IMR-90 (cell line): Measurements from ENCODE around the gene YES1. TPM values are rescaled to one million over a fixed set of nuclear protein-coding genes. Genes with fewer than 3 reads are reported as not detected.

Source experiments
- ATAC-seq: fragments of 200-7000 bp; cut with Tn5 transposase; 2 replicates; pipeline ENCODE4 v1.9.1; 2020; ENCODE audit warnings: low read depth, mild to moderate bottlenecking, moderate library complexity
- BruUV-seq: library from RNA; stranded (reverse); fragments of 400-500 nt; replicated peaks from 2 replicates; lab custom pipeline; 2021; lab: Mats Ljungman, UMichigan
- CTCF ChIA-PET: fragments of 300-600 bp; formaldehyde crosslinking; extraction: SDS; loops from one replicate; lab custom pipeline; 2021; ENCODE audit warnings: antibody characterized with exemption; lab: Yijun Ruan, JAX
- POLR2A ChIA-PET: fragments of 300-600 bp; sonication (Branson Sonifier 250); formaldehyde crosslinking; loops from one replicate; lab custom pipeline; 2022; ENCODE audit warnings: antibody characterized with exemption; ENCODE audit not compliant: unreplicated experiment; lab: Charles Lee
- DNase-seq: peaks from one replicate; pipeline ENCODE4 v3.0.0; 2013
- H2AFZ ChIP-seq: replicated peaks from 2 replicates; pipeline ENCODE3; 2013; ENCODE audit warnings: low read length, mild to moderate bottlenecking; ENCODE audit not compliant: poor library complexity
- H2AK5ac ChIP-seq: 2 replicates; pipeline ENCODE4 v1.6.1; 2013; ENCODE audit warnings: low read depth, low read length, inconsistent platforms
- H2AK9ac ChIP-seq: replicated peaks from 2 replicates; pipeline ENCODE3; 2013; ENCODE audit warnings: mild to moderate bottlenecking, low read depth, low read length, moderate library complexity; ENCODE audit not compliant: poor library complexity
- H2BK120ac ChIP-seq: 2 replicates; pipeline ENCODE4 v1.6.1; 2013; ENCODE audit warnings: low read depth, low read length, inconsistent platforms
- H2BK15ac ChIP-seq: 3 replicates; pipeline ENCODE4 v1.6.1; 2013; ENCODE audit warnings: low read depth, low read length, inconsistent platforms
- H2BK20ac ChIP-seq: 2 replicates; pipeline ENCODE4 v1.6.1; 2013; ENCODE audit warnings: low read depth, mild to moderate bottlenecking, inconsistent platforms, low read length, moderate library complexity
- H2BK5ac ChIP-seq: 2 replicates; pipeline ENCODE4 v1.6.1; 2013; ENCODE audit warnings: mild to moderate bottlenecking, low read depth, low read length, inconsistent platforms; ENCODE audit not compliant: poor library complexity, severe bottlenecking
- H3K14ac ChIP-seq: replicated peaks from 2 replicates; pipeline ENCODE4 v1.6.1; 2013; ENCODE audit warnings: low read depth, low read length, inconsistent platforms
- H3K18ac ChIP-seq: 2 replicates; pipeline ENCODE4 v1.6.1; 2013; ENCODE audit warnings: low read depth, low read length, control low read depth
- H3K23ac ChIP-seq: 2 replicates; pipeline ENCODE4 v1.6.1; 2013; ENCODE audit warnings: low read depth, low read length, inconsistent platforms
- H3K27ac ChIP-seq: 2 replicates; pipeline ENCODE4 v1.5.1; 2013; ENCODE audit warnings: mild to moderate bottlenecking, control low read depth, low read length; ENCODE audit not compliant: insufficient read depth
- H3K27me3 ChIP-seq: 2 replicates; pipeline ENCODE4 v1.6.1; 2013; ENCODE audit warnings: low read length; ENCODE audit not compliant: control insufficient read depth, insufficient read depth
- H3K36me3 ChIP-seq: 2 replicates; pipeline ENCODE4 v1.6.1; 2013; ENCODE audit warnings: low read length, mixed read lengths; ENCODE audit not compliant: control insufficient read depth, insufficient read depth
- H3K4ac ChIP-seq: 2 replicates; pipeline ENCODE4 v1.6.1; 2013; ENCODE audit warnings: low read depth, low read length, inconsistent platforms
- H3K4me1 ChIP-seq: 2 replicates; pipeline ENCODE4 v1.6.1; 2013; ENCODE audit warnings: low read length, mixed read lengths; ENCODE audit not compliant: control insufficient read depth, insufficient read depth
- H3K4me2 ChIP-seq: 2 replicates; pipeline ENCODE4 v1.6.1; 2013; ENCODE audit warnings: low read depth, mild to moderate bottlenecking, control low read depth, low read length, moderate library complexity
- H3K4me3 ChIP-seq: 2 replicates; pipeline ENCODE4 v1.5.1; 2013; ENCODE audit warnings: low read depth, mild to moderate bottlenecking, control low read depth, low read length, moderate library complexity; ENCODE audit not compliant: insufficient read depth
- H3K56ac ChIP-seq: 2 replicates; pipeline ENCODE4 v1.6.1; 2013; ENCODE audit warnings: low read length, inconsistent platforms; ENCODE audit not compliant: insufficient read depth; ENCODE audit errors: extremely low read depth
- H3K79me1 ChIP-seq, 2 experiments: 2 replicates each; pipeline ENCODE4 v1.6.1; 2013; ENCODE audit warnings: low read length in 2 of 2, inconsistent platforms in 1 of 2, low read depth in 1 of 2
- H3K9ac ChIP-seq: 2 replicates; pipeline ENCODE4 v1.6.1; 2013; ENCODE audit warnings: low read depth, low read length, control low read depth
- H3K9me1 ChIP-seq: 2 replicates; pipeline ENCODE4 v1.6.1; 2013; ENCODE audit warnings: low read length, inconsistent platforms; ENCODE audit not compliant: insufficient read depth
- H3K9me3 ChIP-seq: 2 replicates; pipeline ENCODE4 v1.6.1; 2013; ENCODE audit warnings: low read length; ENCODE audit not compliant: control insufficient read depth, insufficient read depth
- H4K20me1 ChIP-seq: 2 replicates; pipeline ENCODE4 v1.6.1; 2013; ENCODE audit warnings: low read length, inconsistent platforms; ENCODE audit not compliant: insufficient read depth
- H4K5ac ChIP-seq: 2 replicates; pipeline ENCODE4 v1.6.1; 2013; ENCODE audit warnings: mild to moderate bottlenecking, low read depth, low read length, control low read depth
- H4K8ac ChIP-seq, 2 experiments: 2 replicates each; pipeline ENCODE4 v1.6.1; 2013; ENCODE audit warnings: low read depth in 2 of 2, low read length in 2 of 2, control low read depth in 1 of 2, inconsistent platforms in 1 of 2
- H4K91ac ChIP-seq: 2 replicates; pipeline ENCODE4 v1.6.1; 2013; ENCODE audit warnings: low read depth, low read length, inconsistent platforms; ENCODE audit not compliant: insufficient read depth
- CEBPB ChIP-seq: IDR thresholded peaks from 2 replicates; pipeline ENCODE4 v1.6.1; 2012; ENCODE audit warnings: low read depth, low read length, improper control_type of control experiment
- CHD1 ChIP-seq: IDR thresholded peaks from 2 replicates; pipeline ENCODE4 v1.6.1; 2012; ENCODE audit warnings: low read depth, low read length, improper control_type of control experiment
- CTCF ChIP-seq: conservative IDR thresholded peaks from 2 replicates; pipeline ENCODE4 v1.5.1; 2012; ENCODE audit warnings: mild to moderate bottlenecking, low read depth, low read length, improper control_type of control experiment
- POLR2A ChIP-seq: IDR thresholded peaks from 2 replicates; pipeline ENCODE4 v1.6.1; 2012; ENCODE audit warnings: mild to moderate bottlenecking, low read depth, low read length
- RAD21 ChIP-seq: IDR thresholded peaks from 2 replicates; pipeline ENCODE4 v1.6.1; 2012; ENCODE audit warnings: low read length, improper control_type of control experiment
- WGBS, 2 experiments: methylation state at CpG; one replicate each; pipeline versions ENCODE4 v1.1.5 to v1.1.7; 2013; ENCODE audit warnings: missing lambda C conversion rate in 2 of 2; ENCODE audit not compliant: insufficient read length in 1 of 2; ENCODE audit errors: extremely low coverage in 2 of 2; 5-methylcytosine and 5-hydroxymethylcytosine counted together
- dilution Hi-C: fragments of 300-500 bp; cut with HindIII; formaldehyde crosslinking; loops from one replicate; pipeline ENCODE4 v1.14.3; 2018; ENCODE audit warnings: low sequenced_read_pairs; ENCODE audit not compliant: unreplicated experiment
- in situ Hi-C: fragments of 300-500 bp; cut with MboI; formaldehyde crosslinking; loops from 3 replicates; pipeline ENCODE4 v1.14.3; 2019; ENCODE audit warnings: low sequenced_read_pairs, inconsistent platforms, mixed read lengths
- intact Hi-C: fragments of 100-400 bp; cut with micrococcal nuclease; formaldehyde crosslinking; loops from 2 replicates; pipeline ENCODE4 v1.10.0; 2022
- polyA plus RNA-seq, 3 experiments: library from polyadenylated mRNA; depleted of rRNA; stranded (reverse); fragments of >200 nt; gene quantifications; 2 replicates each; pipeline ENCODE4 v1.2.3, GENCODE V29; 2012; ENCODE audit warnings: low replicate concordance in 1 of 3
- total RNA-seq: library from RNA; depleted of rRNA; stranded (reverse); fragments of >200 nt; gene quantifications from 2 replicates; pipeline ENCODE4 v1.2.3, GENCODE V29; 2012

Gene YES1
- total and polyA plus RNA-seq, 2 of the 4 experiments (the other 2 are of a cell fraction), result 16.7 to 62.0 TPM

- POLR2A ChIA-PET, result no interaction called here
- peak within 1 kb of the TSS; percentile 63 for H3K56ac ChIP-seq
- intact Hi-C loops (loop anchor here (5.0 kb wide), 1 partner anchor 55 kb away; the partner anchor contains the start of gene TYMS), dilution Hi-C loops (no loop called here), in situ Hi-C loops (no loop called here)
- peaks cover 7% of the 10 kb centered on the region; the same call in 1 of the 2 replicates for H4K20me1 ChIP-seq
- H3K4me1 ChIP-seq, result no peaks in the 10 kb centered on the region
- peak within 1 kb of the TSS; percentile 95 for H2AFZ ChIP-seq
- peak within 1 kb of the TSS; percentile 16 for H2BK5ac ChIP-seq
- TF ChIP-seq CEBPB (no peak), CHD1 (no peak), CTCF (peak; percentile 51), POLR2A (no peak), RAD21 (0 out of 2 replicates have a peak, but pooled peaks have one; percentile 20)
- H2BK20ac ChIP-seq, result no peak within 1 kb of the TSS
- peak within 1 kb of the TSS; percentile 13 for H4K5ac ChIP-seq
- ATAC-seq, result peak; percentile 98
- H3K4ac ChIP-seq, result peak within 1 kb of the TSS; percentile 60
- H3K14ac ChIP-seq, result peak within 1 kb of the TSS; percentile 17
- peaks cover 6% of the 10 kb centered on the region; the same call in 1 of the 2 replicates for H3K9me3 ChIP-seq
- H3K36me3 ChIP-seq, result peaks cover 4% of the 10 kb centered on the region; the same call in 1 of the 2 replicates
- peak within 1 kb of the TSS; percentile 41 for H3K9ac ChIP-seq
- peak within 1 kb of the TSS; percentile 93 for H3K4me2 ChIP-seq
- H3K18ac ChIP-seq, result peak within 1 kb of the TSS; percentile 31
- H2BK120ac ChIP-seq, result peak within 1 kb of the TSS; percentile 74; the same call in 1 of the 2 replicates
- WGBS, 2 experiments, result 12% methylated on average over 32 of the region's 91 CpGs; no CpG with 5 or more reads in 1 of the 2 experiments
- peaks cover 4% of the 10 kb centered on the region for H3K9me1 ChIP-seq
- no TSS peak for BruUV-seq
- H3K23ac ChIP-seq, result peak within 1 kb of the TSS; percentile 62
- H4K91ac ChIP-seq, result peak within 1 kb of the TSS; percentile 54
- peak; percentile 58 for DNase-seq
- CTCF ChIA-PET, result interaction anchor here (0.7 to 2.0 kb wide), 6 partner anchors 10 to 127 kb away, joined by 3 to 4 read pairs (median 3); no protein-coding TSS in a partner anchor
- H3K79me1 ChIP-seq, result peaks cover 21 to 32% of the 10 kb centered on the region in 2 experiments
- H3K27ac ChIP-seq, result peak within 1 kb of the TSS; percentile 3
- H3K4me3 ChIP-seq, result peak within 1 kb of the TSS; percentile 54
- 0 out of 3 replicates have a peak within 1 kb of the TSS, but pooled peaks have one; percentile 2 for H2BK15ac ChIP-seq
- H3K27me3 ChIP-seq, result no peaks in the 10 kb centered on the region
- peak within 1 kb of the TSS; percentile 59; the same call in 1 of the 2 replicates for H2AK5ac ChIP-seq
- H4K8ac ChIP-seq, result peak within 1 kb of the TSS; percentile 48 to 68
- H2AK9ac ChIP-seq, result peak within 1 kb of the TSS; percentile 95
Measured at GRCh38 chr18:712401-713134, 99.5 kb downstream of the YES1 start, which contains the start of gene ENOSF1. ENOSF1 (minus strand) TSS chr18:712630; CDS start chr18:712587, 43 bp downstream.
